Measurements from ENCODE around the gene INPP4A. TPM values are rescaled to one million over a fixed set of nuclear protein-coding genes. Genes with fewer than 3 reads are reported as not detected.

INPP4A gene
- total RNA-seq, 2 experiments from 2014 or later = 29.1 to 33.0 TPM

DNA sequence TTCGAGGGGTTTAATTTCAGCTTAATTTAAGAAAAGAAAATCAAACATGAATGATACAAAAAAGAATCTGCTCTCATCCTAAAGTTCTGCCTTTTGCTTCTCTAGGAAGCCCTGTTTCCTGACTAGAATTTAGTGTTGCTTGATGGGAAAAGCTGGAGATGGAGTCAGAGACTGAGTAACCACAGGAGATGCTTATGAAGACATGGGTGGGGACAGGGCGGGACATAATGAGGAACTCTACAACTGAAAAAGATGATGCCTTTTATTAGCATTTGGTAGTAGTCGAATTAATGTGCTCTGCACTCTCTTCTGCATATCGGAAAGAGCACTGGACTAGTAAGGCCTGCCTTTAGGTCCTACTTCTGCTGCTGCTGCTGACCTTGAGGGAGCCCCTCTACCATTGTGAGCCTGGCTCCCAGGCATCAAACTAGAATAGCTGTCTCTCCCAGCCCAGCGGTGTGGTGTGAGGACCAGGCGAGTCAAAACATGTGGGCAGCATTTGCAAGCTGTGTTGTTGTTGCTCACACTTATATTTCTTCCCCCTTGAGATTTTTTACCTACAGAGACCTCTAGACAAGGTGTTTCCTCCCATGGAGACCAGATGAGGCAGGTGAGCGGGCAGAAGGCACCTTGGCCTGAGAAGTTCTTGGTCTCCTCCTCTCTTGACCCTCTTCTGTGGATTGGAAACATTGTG lies 61.5 kb downstream of the INPP4A start:
- Mint-ChIP-seq H3K27me3 (no peaks in the 10 kb centered on the region), H3K4me3 (no peak overlapping the region), H3K9me3 (ENCODE audit: low read depth) (no peaks in the 10 kb centered on the region), H3K27ac (peak overlapping the region; percentile 14), H3K4me1 (peaks cover 94% of the 10 kb centered on the region), H3K36me3 (ENCODE audit: low read depth) (peaks cover 8% of the 10 kb centered on the region)
- intact Hi-C loops (cut with DNase I, micrococcal nuclease) = loop anchor here in 1 of 2 experiments (2.0 to 5.0 kb wide), 2 partner anchors 27 to 59 kb away; no protein-coding TSS in a partner anchor
- ATAC-seq (no peak), DNase-seq (no peak)
- CTCF ChIA-PET = interaction anchor here (0.9 to 5.0 kb wide), 6 partner anchors 10 to 40 kb away, joined by 3 to 23 read pairs (median 4); no protein-coding TSS in a partner anchor
- POLR2A ChIA-PET = interaction anchor here (1.7 kb wide), 1 partner anchor 26 kb away, joined by 5 read pairs; no protein-coding TSS in a partner anchor

- no peak overlapping the region for H3K27ac Mint-ChIP-seq
- ChIA-PET POLR2A (interaction anchor here (1.0 to 1.7 kb wide), 2 partner anchors 12 to 27 kb away, joined by 3 to 5 read pairs; no protein-coding TSS in a partner anchor), CTCF (interaction anchor here (1.3 to 5.0 kb wide), 4 partner anchors 10 to 36 kb away, joined by 4 to 23 read pairs (median 8); no protein-coding TSS in a partner anchor)
- H3K36me3 Mint-ChIP-seq (ENCODE audit: low read depth) = peaks cover 8% of the 10 kb centered on the region
- no peaks in the 10 kb centered on the region for H3K27me3 Mint-ChIP-seq
- ATAC-seq (no peak), DNase-seq (no peak)
- no peaks in the 10 kb centered on the region for H3K9me3 Mint-ChIP-seq (ENCODE audit: low read depth)
- peaks cover 97% of the 10 kb centered on the region for H3K4me1 Mint-ChIP-seq
- no peak overlapping the region for H3K4me3 Mint-ChIP-seq
- intact Hi-C loops (cut with DNase I, micrococcal nuclease) = loop anchor here in 1 of 2 experiments (5.0 kb wide), 1 partner anchor 60 kb away; no protein-coding TSS in a partner anchor
Observed at GRCh38 chr2:98506881-98507280, 62.2 kb downstream of the INPP4A start.

- peaks cover 96% of the 10 kb centered on the region for H3K4me1 Mint-ChIP-seq
- peak overlapping the region; percentile 45 for H3K27ac Mint-ChIP-seq
- DNase-seq (no peak), ATAC-seq (no peak)
- no peaks in the 10 kb centered on the region for H3K9me3 Mint-ChIP-seq (ENCODE audit: low read depth)
- ChIA-PET CTCF (interaction anchor here (0.6 to 1.8 kb wide), 4 partner anchors 8 to 36 kb away, joined by 3 to 12 read pairs (median 4); no protein-coding TSS in a partner anchor), POLR2A (interaction anchor here (1.0 to 1.7 kb wide), 2 partner anchors 11 to 27 kb away, joined by 3 to 5 read pairs; no protein-coding TSS in a partner anchor)
- H3K36me3 Mint-ChIP-seq (ENCODE audit: low read depth) = peaks cover 8% of the 10 kb centered on the region
- no peak overlapping the region for H3K4me3 Mint-ChIP-seq
- no peaks in the 10 kb centered on the region for H3K27me3 Mint-ChIP-seq
- intact Hi-C loops (cut with DNase I, micrococcal nuclease) = loop anchor here in 1 of 2 experiments (5.0 kb wide), 1 partner anchor 60 kb away; no protein-coding TSS in a partner anchor
Observed at GRCh38 chr2:98507461-98507860, 62.8 kb downstream of the INPP4A start.

GRCh38 chr2:98507891-98508708 lies 63.4 kb downstream of the INPP4A start:
- CTCF ChIA-PET = interaction anchor here (0.6 to 1.8 kb wide), 7 partner anchors 8 to 201 kb away, joined by 3 to 12 read pairs (median 3); no protein-coding TSS in a partner anchor
- no peak for DNase-seq
- peak overlapping the region; percentile 84 for H3K27ac Mint-ChIP-seq
- H3K9me3 Mint-ChIP-seq (ENCODE audit: low read depth) = no peaks in the 10 kb centered on the region
- H3K36me3 Mint-ChIP-seq (ENCODE audit: low read depth) = peaks cover 8% of the 10 kb centered on the region
- no peaks in the 10 kb centered on the region for H3K27me3 Mint-ChIP-seq
- H3K4me1 Mint-ChIP-seq = peaks cover 96% of the 10 kb centered on the region
- intact Hi-C loops (cut with DNase I, micrococcal nuclease) = loop anchor here in 1 of 2 experiments (5.0 kb wide), 1 partner anchor 61 kb away; no protein-coding TSS in a partner anchor
- POLR2A ChIA-PET = interaction anchor here (1.0 to 1.7 kb wide), 2 partner anchors 11 to 28 kb away, joined by 3 to 5 read pairs; no protein-coding TSS in a partner anchor
- ATAC-seq = no peak
- H3K4me3 Mint-ChIP-seq = no peak overlapping the region

DNA sequence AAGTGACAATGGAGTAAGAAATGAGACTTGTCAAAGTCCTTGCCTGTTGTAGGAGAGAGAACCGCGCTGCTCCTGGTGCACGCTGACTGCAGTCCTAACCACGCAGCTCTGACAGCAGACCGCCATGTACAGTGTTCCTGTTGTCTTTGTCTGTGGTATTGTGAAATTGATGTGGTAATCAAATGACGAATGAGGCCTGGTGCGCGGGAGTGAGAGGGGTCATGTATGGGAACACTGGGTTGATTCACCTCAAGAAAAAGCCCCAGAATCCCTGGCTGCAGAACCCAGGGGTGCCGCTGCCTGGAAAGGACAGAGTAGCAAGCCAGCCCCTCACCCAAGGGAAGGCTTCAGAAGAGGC lies 64.0 kb downstream of the INPP4A start:
- no peaks in the 10 kb centered on the region for H3K27me3 Mint-ChIP-seq
- H3K36me3 Mint-ChIP-seq (ENCODE audit: low read depth) = peaks cover 8% of the 10 kb centered on the region
- DNase-seq (peak; percentile 73), ATAC-seq (peak; percentile 72)
- peak overlapping the region; percentile 84 for H3K27ac Mint-ChIP-seq
- H3K4me3 Mint-ChIP-seq = no peak overlapping the region
- intact Hi-C loops (cut with DNase I, micrococcal nuclease) = loop anchor here in 1 of 2 experiments (5.0 kb wide), 1 partner anchor 61 kb away; no protein-coding TSS in a partner anchor
- H3K4me1 Mint-ChIP-seq = peaks cover 96% of the 10 kb centered on the region
- H3K9me3 Mint-ChIP-seq (ENCODE audit: low read depth) = no peaks in the 10 kb centered on the region
- ChIA-PET POLR2A (no interaction called here), CTCF (interaction anchor here (0.6 to 1.8 kb wide), 5 partner anchors 9 to 200 kb away, joined by 3 to 12 read pairs (median 3); no protein-coding TSS in a partner anchor)

DNA sequence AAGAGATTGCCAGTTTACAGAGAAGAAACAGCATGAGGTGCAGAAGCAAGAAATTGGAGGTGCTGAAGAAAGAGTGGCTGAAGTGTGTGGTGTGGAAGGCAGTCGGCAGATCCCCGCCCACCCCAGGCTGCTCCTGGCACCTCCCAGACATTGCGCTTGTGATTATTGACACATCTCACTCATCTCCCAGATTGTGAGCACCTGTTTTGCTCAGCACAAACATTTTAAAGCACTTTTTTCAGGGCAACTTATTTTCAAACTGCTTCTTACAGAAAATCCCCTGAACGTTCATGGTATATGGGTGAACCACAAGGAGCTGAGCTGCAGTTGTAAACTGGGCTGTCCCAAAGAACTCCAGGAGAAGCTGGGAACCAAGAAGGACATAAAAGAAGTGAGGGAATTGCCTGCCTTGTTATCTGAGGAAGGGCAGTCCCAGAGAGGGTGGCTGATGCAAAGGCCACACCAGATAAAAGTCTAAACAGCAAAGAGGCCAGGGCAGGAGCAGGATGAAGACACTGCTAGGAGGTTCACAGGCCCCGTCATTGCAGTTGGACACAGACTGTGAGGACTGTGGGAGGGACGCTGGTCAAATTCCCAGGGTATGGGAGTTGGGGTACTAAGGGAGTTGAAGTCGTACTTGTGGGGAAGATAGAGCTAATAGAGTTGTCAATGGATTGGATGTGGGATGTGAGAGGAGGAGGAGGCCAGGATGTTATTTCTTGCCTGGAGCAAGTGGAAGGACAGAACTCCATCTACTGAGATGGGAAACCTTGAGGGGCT lies 65.1 kb downstream of the INPP4A start:
- H3K36me3 Mint-ChIP-seq (ENCODE audit: low read depth) = peaks cover 8% of the 10 kb centered on the region
- H3K27me3 Mint-ChIP-seq = no peaks in the 10 kb centered on the region
- DNase-seq (no peak), ATAC-seq (no peak)
- H3K9me3 Mint-ChIP-seq (ENCODE audit: low read depth) = no peaks in the 10 kb centered on the region
- ChIA-PET CTCF (interaction anchor here (1.2 kb wide), 1 partner anchor 18 kb away, joined by 3 read pairs; no protein-coding TSS in a partner anchor), POLR2A (no interaction called here)
- intact Hi-C loops (cut with DNase I, micrococcal nuclease) = loop anchor here in 1 of 2 experiments (5.0 kb wide), 1 partner anchor 62 kb away; no protein-coding TSS in a partner anchor
- H3K4me3 Mint-ChIP-seq = no peak overlapping the region
- peak overlapping the region; percentile 24 for H3K27ac Mint-ChIP-seq
- peaks cover 96% of the 10 kb centered on the region for H3K4me1 Mint-ChIP-seq

GRCh38 chr2:98510322-98510662 lies 65.6 kb downstream of the INPP4A start:
- no peaks in the 10 kb centered on the region for H3K9me3 Mint-ChIP-seq (ENCODE audit: low read depth)
- ATAC-seq (no peak), DNase-seq (no peak)
- POLR2A ChIA-PET = no interaction called here
- H3K4me1 Mint-ChIP-seq = peaks cover 96% of the 10 kb centered on the region
- peaks cover 8% of the 10 kb centered on the region for H3K36me3 Mint-ChIP-seq (ENCODE audit: low read depth)
- intact Hi-C loops (cut with DNase I, micrococcal nuclease) = no loop called here
- H3K4me3 Mint-ChIP-seq = no peak overlapping the region
- H3K27ac Mint-ChIP-seq = peak overlapping the region; percentile 24
- H3K27me3 Mint-ChIP-seq = no peaks in the 10 kb centered on the region
- CTCF ChIA-PET = no interaction called here

DNA sequence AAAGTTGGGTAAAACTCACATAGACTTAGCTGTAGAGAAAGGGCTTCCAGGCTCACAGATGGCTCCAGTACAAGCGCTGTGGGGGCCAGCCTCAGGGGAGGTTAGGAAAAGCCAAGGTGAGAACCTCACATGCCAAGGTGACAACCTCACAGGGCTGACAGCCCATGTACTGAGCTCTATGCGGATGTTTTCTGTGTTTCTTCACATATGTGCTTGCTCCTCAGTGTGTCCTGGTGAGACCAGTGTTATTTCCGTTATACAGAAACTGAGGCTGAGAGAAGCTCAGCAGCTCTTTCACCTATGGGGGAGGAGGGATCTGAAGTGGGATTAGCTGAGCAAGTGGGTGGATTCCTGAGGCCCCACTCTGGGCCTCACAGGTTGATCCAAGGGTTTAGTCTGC lies 67.3 kb downstream of the INPP4A start:
- H3K4me1 Mint-ChIP-seq = peaks cover 96% of the 10 kb centered on the region
- H3K9me3 Mint-ChIP-seq (ENCODE audit: low read depth) = no peaks in the 10 kb centered on the region
- DNase-seq (no peak), ATAC-seq (no peak)
- intact Hi-C loops (cut with DNase I, micrococcal nuclease) = no loop called here
- H3K27ac Mint-ChIP-seq = peak overlapping the region; percentile 7
- ChIA-PET CTCF (interaction anchor here (0.8 kb wide), 1 partner anchor 55 kb away, joined by 3 read pairs; no protein-coding TSS in a partner anchor), POLR2A (no interaction called here)
- H3K36me3 Mint-ChIP-seq (ENCODE audit: low read depth) = peaks cover 8% of the 10 kb centered on the region
- H3K27me3 Mint-ChIP-seq = no peaks in the 10 kb centered on the region
- H3K4me3 Mint-ChIP-seq = no peak overlapping the region

- Mint-ChIP-seq H3K4me3 (no peak overlapping the region), H3K9me3 (ENCODE audit: low read depth) (no peaks in the 10 kb centered on the region), H3K4me1 (peaks cover 96% of the 10 kb centered on the region), H3K36me3 (ENCODE audit: low read depth) (peaks cover 5% of the 10 kb centered on the region), H3K27ac (no peak overlapping the region), H3K27me3 (no peaks in the 10 kb centered on the region)
- CTCF ChIA-PET = no interaction called here
- DNase-seq (no peak), ATAC-seq (no peak)
- POLR2A ChIA-PET = no interaction called here
- intact Hi-C loops (cut with DNase I, micrococcal nuclease) = no loop called here
Observed at GRCh38 chr2:98512699-98513098, 68.0 kb downstream of the INPP4A start.

DNA sequence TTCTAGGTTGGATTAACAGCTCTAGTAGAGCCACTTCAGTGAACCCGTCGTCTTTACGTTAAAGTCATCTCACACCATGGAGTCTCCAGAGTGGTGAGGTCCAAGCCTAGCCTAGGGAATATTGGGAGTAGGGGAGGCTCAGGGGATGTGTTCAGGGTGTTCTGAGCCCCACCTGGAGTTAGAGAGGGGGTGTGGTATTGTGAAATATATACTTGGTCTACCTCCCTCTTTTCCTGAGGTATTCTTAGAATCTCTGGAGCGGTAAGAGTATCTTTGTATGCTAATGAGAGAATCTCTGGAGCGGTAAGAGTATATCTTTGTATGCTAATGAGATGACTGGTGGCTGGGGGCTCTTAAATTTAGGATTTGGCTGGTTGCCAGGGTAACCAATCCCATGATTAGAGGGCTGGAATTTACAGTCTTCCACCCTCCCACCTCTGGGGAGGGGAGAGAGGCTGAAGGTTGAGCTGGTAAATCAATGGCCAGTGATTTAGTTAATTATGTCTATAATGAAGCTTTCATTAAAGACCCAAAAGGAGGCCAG lies 69.5 kb downstream of the INPP4A start:
- H3K4me3 Mint-ChIP-seq = no peak overlapping the region
- no peak for DNase-seq
- peaks cover 91% of the 10 kb centered on the region for H3K4me1 Mint-ChIP-seq
- intact Hi-C loops (cut with DNase I, micrococcal nuclease) = no loop called here
- CTCF ChIA-PET = interaction anchor here (0.8 to 1.7 kb wide), 7 partner anchors 10 to 207 kb away, joined by 3 to 9 read pairs (median 3); no protein-coding TSS in a partner anchor
- H3K27me3 Mint-ChIP-seq = no peaks in the 10 kb centered on the region
- POLR2A ChIA-PET = no interaction called here
- ATAC-seq = no peak
- H3K36me3 Mint-ChIP-seq (ENCODE audit: low read depth) = no peaks in the 10 kb centered on the region
- H3K27ac Mint-ChIP-seq = no peak overlapping the region
- no peaks in the 10 kb centered on the region for H3K9me3 Mint-ChIP-seq (ENCODE audit: low read depth)

All from activated CD4-positive, alpha-beta T cell treated with anti-CD3 and anti-CD28 coated beads for 36 hours (primary cell).